Astrocyte (in vitro differentiated cells and primary cell): ENCODE results near the gene ANKH.

ENCODE experiments used
- CTCF ChIP-seq: IDR thresholded peaks from 2 replicates; pipeline ENCODE4 v1.5.1; 2011; ENCODE audit warnings: low read depth, mild to moderate bottlenecking, inconsistent platforms, low read length, moderate library complexity; ENCODE audit not compliant: insufficient read depth
- EZH2 ChIP-seq: IDR thresholded peaks from 2 replicates; pipeline ENCODE4 v1.6.1; 2012; ENCODE audit warnings: mild to moderate bottlenecking, low read length, inconsistent platforms; ENCODE audit not compliant: insufficient read depth

DNA sequence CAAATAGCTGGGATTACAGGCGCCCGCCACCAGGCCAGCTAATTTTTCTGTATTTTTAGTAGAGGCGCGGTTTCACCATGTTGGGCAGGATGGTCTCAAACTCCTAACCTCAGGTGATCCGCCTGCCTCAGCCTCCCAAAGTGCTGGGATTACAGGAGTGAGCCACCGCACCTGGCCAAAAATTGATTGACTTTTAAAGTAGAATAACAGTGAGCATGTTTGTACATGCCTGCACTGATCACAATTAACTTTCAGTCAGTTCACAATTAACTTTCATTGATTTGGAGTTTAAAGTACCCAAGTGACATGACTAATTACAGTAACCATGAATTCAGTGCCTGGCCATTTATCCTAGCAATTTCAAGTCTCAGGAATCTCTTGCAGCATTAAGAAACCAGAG lies 61.3 kb downstream of the ANKH start:
- no peak for TF ChIP-seq CTCF
- TF ChIP-seq EZH2, result no peak
